HG03175 (cell line): ENCODE measurements around the gene TMPRSS6.

Experiments used
- ATAC-seq: cut with Tn5 transposase; IDR thresholded peaks from one replicate; pipeline ENCODE4 v1.9.1; 2021; ENCODE audit warnings: mild to moderate bottlenecking, moderate library complexity; ENCODE audit not compliant: unreplicated experiment

TMPRSS6 gene

DNA sequence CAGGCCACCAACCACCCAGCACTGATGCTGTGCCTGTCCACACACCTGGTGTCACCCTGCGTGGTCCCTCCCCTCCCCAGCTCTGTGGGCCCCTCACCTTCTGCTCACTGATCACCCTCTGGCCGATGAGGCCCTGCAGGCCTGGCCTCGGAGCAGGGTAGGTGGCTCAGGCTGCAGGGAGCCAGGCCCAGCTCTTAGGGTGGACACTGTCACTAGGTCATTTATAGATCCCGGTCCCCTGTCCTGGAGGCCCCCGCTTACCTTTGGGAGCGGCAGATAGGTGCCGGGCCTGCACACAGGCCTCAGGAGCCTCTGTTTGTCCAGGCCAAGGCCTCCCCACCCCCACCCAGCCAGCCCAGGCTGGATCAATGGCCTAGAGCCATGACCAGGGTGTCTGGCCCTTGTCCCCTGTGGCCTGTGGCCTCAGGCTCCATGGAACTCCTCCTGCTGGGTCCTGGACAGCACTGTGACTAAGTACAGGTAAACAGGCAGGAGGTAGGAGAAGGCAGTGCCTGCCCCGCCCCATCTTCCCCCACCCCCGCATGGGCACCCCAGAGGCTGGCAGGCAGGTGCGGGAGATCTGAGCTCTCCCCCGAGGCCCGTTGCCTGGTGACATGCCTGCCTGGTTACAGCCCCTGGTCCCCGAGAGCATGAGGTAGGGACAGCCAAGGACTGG, at the start of gene TMPRSS6:
TMPRSS6 (minus strand) TSS at position 472 of the 676 bp plus-strand sequence. CDS start 6,296 bp downstream, outside the sequence.
- no peak for ATAC-seq

GRCh38 chr22:37158963-37159290, 49.4 kb upstream of the TMPRSS6 start:
- ATAC-seq, result no peak

DNA sequence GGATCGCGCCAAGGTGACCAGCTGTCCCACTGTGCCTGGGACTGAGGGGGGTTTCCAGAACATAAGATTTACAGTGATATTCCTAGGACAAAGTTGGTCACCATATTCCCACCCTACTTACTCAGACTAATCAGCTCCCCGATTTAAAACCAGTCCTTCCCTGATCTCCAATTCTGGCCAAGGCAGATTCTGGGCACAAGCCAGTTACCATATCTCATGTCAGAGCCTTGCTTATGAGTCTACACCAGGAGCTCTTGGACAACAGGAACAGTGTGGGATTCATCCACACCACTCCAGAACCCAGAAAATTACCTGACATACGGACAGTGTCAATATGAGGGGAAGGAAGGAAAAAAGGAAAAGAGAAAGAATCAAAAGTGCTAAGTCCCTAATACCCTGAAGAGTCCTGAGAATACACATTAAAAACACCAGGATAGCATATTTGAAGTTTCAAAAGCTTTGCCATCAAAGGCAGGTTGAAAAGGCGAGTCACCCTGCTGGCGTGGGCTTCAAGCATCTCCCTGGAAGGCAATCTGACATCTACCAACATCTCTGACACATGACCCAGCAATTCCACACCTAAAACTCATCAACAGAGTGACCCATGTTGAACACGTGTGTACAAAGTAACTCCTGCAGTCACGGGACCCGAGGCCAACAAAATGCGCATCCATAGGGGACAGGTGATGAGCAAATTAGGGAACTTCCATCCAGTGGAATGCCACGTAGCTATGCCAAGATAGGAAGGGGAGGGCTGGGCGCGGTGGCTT, 48.2 kb upstream of the TMPRSS6 start:
- no peak for ATAC-seq

DNA sequence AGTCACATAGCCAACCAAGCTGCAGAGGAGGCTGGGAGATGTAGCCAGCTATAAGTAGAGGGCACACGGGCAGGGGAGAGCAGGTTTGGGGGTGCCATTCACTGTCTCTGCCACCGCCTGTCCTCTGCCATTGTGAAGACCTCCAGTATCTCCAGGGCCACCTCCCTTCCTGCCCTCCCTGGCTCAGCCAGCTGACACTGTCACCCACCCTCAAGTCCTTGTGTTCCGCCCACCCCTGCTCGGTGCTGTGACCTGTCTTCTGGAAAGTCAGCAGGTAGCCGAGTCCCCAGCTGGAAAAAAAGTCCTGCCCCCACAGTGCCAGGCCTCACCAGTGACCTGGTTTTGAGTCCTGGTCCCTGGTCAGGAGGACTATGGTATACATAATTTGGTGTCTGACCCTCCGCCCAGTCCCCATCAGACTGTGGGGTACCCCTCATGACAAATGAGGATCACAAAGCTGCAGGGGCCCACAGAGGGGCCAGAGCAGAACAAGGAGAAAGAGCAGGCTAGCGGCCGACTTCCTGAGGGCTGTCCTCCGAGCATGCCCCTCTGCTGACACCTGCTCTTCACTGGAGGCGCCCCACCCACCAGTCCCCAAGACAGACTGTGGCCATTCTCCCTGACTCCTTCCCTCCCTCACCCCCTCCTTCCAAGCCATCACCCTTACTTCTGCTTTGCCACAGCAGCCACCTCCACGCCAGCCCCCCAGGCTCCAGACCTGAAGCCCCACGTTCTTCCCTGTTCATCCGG, 47.3 kb upstream of the TMPRSS6 start:
- ATAC-seq, result no peak

- ATAC-seq, result no peak
Measured at GRCh38 chr22:37155971-37156370, 46.5 kb upstream of the TMPRSS6 start.

DNA sequence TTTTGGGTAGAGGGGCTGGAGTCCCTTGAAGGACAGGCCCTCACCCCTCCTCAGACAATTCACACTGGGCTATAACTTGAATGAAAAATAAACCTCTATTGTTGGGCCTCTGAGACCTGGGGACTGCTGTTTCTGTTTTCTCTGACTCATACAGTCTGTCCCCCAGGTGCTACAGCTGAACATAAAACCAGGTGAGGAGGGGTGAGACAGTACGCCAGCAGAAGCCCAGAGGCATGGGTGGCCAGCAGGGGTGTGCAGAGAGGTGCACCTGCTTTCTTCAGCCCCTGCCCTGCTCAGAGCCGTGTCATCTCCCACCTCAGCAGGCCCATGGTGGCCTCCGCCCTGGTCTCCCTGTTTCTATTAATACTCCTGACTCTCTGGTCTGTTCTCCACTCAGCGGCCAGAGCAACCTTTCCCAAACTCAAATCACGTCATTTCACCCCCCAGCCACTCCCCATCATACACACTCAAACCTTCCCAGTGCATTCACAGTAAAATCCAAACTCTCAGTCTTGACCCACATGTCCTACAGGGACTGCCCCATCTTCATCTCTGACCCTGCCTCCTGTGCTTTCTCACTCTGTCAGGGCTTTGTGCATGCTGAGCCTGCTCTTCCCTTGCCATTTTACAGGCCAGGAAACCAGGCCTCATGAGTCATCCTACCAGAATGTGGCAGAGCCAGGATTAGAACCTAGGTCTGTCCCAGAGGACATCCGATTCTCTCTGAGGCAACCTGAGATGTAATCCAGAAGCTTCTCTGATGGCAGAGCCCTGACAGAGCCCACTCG, 45.6 kb upstream of the TMPRSS6 start:
- ATAC-seq, result no peak

GRCh38 chr22:37153901-37154300, 44.4 kb upstream of the TMPRSS6 start:
- ATAC-seq, result no peak

DNA sequence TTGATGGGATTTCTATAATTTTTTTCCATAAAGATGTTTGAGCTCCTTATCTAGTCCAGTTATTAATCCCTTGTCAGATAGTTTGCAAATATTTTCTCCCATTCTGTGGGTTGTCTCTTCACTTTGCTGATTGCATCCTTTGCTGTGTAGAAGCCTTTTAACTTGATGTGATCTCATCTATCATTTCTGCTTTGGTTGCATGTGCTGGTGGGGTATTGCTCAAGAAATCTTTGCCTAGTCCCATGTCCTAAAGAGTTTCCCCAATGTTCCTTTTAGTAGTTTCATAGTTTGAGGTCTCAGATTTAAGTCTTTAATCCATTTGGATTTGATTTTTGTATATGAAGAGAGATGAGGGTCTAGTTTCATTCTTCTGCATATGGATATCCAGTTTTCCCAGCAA, 41.9 kb upstream of the TMPRSS6 start:
- no peak for ATAC-seq

- ATAC-seq, result no peak
Measured at GRCh38 chr22:37150701-37151100, 41.2 kb upstream of the TMPRSS6 start.

GRCh38 chr22:37148742-37149665, 39.5 kb upstream of the TMPRSS6 start:
- ATAC-seq, result no peak

DNA sequence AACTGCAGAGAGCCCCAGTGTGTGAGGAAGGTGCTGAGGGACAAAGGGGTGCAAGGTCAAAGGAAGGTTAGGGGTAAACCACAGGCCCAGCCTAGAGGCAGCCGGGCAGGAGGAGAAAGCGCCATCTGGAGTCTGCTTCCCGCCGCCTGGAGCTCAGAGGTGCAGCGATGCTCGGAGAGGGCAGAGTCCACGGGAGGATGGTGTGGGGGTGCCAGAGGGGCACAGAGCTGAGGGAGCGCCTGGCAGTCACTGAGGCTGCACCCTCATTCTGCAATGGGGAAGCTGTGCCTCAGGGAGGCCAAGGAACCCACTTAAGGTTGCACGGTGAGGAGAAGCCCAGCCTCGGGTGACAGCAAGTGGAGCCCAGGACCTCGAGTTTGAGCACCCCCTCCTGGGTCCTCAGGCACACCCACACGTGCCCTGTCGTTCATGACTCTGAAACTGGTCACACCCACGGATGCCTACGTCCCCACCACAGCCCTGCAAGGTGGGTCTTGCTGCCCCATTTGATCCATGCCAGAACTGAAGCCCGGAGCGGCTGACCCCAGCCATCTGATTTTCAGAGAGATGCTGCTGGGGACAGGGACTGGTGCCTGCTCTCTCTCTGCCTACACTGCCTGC, 38.6 kb upstream of the TMPRSS6 start:
- ATAC-seq, result no peak

- no peak for ATAC-seq
Measured at GRCh38 chr22:37147186-37147990, 37.9 kb upstream of the TMPRSS6 start.

DNA sequence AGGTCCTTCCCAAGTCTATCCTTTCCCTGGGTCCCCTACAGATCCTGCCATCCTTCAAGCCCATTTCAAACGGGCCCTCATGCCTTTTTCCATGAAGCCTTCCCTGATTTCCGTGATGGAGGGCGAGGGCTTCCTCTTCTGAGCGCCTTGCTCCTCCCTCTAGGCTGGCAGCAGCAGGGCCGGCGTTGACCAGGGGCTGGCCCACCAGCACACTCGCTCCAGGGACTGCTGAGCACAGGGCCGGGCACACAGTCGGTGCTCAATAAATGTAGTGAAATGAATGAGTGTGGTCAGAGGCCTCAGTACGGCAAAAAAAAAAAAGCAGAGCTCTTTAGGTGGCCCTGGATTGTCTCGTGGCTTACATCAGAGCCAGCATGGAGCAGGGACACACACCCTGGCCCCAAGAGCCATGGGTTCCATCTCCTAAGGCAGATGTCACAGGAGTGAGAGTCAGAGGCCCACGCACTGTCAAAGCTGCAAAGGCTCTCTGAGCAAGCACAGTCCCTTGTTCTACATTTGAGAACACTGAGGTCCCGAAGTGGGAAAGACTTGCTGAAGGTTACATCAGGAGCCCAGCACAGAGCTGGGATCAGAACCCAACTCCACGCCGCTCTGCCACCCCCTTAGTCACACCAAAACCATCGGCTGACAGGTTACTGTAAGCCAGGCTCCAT, 37.1 kb upstream of the TMPRSS6 start:
- ATAC-seq, result no peak

DNA sequence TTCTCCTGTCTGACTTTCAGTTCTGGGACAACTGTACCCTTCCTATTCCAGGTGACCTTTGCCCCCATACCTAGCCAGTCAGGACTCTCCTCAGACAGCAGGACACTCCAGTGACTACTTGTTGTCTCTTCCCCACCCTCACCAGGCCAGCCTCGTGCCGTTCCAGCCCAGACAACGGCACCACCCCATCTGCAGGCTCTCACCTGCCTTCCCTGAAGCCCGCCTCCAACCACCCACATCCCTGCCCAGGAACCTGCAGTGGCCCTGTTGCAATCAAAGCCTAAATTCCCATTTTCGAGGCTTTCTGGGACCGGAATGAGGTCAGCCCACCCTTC, 36.5 kb upstream of the TMPRSS6 start:
- ATAC-seq, result no peak

- ATAC-seq, result no peak
Measured at GRCh38 chr22:37145180-37146050, 35.9 kb upstream of the TMPRSS6 start.

DNA sequence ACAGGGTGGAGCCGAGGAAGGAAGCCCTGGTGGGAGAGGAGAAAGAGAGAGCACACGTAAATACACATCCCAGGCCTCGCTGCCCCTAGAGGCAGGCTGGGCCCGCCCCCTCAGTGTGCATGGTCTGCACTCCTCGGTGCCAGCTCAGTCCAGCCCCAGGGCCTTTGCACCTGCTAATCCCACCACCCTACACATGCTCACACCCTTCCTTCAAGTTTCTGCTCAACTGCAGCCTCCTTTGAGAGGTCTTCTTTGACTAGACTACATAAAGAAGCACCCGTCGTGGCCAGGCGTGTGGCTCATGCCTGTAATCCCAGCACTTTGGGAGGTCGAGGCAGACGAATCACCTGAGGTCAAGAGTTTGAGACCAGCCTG, 34.7 kb upstream of the TMPRSS6 start:
- ATAC-seq, result no peak

GRCh38 chr22:37141971-37142370, 32.5 kb upstream of the TMPRSS6 start:
- ATAC-seq, result no peak
